Neural cell (in vitro differentiated cells): ENCODE data around the gene GMEB2.

Experiments used
- TAF1 ChIP-seq: IDR thresholded peaks from 2 replicates; pipeline ENCODE4 v1.6.1; 2012; ENCODE audit warnings: low read depth
- TF ChIP-seq, protein P1 (sequence below): fragments of 450-650 bp; IDR thresholded peaks from 2 replicates; pipeline ENCODE4 v1.5.1; 2014; ENCODE audit warnings: antibody characterized with exemption, mild to moderate bottlenecking, moderate library complexity; ENCODE audit not compliant: poor library complexity, severe bottlenecking
- TF ChIP-seq, protein P2 (sequence below): IDR thresholded peaks from 2 replicates; pipeline ENCODE4 v1.6.1; 2012; ENCODE audit warnings: borderline replicate concordance

DNA sequence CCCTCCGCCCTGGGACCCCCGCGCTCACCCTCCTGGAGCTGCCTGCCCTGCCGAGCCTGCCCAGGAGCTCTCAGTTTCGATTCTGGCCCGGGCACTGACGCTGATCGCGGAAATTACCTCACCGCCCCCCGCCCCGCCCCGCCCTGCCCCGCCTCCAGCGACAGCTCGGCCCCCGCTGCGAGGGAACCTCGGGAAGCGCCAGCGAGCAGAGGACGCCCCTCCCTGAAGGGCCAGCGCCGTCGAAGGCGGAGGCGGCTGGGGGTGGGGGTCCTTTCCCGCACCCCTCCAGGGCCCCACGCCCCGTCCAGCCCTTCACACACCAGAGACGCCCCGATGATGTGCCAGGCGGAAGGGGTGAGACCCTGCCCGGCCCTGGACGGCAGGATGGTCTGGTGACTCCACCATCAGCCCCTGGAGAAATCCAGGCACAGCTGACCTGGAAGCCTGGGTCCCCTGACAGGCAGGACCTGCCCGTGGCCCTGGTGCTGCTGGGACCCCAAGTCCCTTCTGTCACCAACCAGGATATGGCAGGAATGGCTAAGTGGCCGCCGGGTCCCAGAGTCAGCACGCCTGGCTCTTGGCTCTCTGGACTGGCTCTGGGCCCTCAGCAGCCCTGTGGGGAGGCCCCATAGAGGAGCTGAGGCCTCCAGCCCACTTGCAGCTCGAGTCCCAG, 52.6 kb downstream of the GMEB2 start, which contains the start of gene HELZ2:
- TF ChIP-seq, protein P1, sequence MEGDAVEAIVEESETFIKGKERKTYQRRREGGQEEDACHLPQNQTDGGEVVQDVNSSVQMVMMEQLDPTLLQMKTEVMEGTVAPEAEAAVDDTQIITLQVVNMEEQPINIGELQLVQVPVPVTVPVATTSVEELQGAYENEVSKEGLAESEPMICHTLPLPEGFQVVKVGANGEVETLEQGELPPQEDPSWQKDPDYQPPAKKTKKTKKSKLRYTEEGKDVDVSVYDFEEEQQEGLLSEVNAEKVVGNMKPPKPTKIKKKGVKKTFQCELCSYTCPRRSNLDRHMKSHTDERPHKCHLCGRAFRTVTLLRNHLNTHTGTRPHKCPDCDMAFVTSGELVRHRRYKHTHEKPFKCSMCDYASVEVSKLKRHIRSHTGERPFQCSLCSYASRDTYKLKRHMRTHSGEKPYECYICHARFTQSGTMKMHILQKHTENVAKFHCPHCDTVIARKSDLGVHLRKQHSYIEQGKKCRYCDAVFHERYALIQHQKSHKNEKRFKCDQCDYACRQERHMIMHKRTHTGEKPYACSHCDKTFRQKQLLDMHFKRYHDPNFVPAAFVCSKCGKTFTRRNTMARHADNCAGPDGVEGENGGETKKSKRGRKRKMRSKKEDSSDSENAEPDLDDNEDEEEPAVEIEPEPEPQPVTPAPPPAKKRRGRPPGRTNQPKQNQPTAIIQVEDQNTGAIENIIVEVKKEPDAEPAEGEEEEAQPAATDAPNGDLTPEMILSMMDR: no peak
- TF ChIP-seq, protein P2, sequence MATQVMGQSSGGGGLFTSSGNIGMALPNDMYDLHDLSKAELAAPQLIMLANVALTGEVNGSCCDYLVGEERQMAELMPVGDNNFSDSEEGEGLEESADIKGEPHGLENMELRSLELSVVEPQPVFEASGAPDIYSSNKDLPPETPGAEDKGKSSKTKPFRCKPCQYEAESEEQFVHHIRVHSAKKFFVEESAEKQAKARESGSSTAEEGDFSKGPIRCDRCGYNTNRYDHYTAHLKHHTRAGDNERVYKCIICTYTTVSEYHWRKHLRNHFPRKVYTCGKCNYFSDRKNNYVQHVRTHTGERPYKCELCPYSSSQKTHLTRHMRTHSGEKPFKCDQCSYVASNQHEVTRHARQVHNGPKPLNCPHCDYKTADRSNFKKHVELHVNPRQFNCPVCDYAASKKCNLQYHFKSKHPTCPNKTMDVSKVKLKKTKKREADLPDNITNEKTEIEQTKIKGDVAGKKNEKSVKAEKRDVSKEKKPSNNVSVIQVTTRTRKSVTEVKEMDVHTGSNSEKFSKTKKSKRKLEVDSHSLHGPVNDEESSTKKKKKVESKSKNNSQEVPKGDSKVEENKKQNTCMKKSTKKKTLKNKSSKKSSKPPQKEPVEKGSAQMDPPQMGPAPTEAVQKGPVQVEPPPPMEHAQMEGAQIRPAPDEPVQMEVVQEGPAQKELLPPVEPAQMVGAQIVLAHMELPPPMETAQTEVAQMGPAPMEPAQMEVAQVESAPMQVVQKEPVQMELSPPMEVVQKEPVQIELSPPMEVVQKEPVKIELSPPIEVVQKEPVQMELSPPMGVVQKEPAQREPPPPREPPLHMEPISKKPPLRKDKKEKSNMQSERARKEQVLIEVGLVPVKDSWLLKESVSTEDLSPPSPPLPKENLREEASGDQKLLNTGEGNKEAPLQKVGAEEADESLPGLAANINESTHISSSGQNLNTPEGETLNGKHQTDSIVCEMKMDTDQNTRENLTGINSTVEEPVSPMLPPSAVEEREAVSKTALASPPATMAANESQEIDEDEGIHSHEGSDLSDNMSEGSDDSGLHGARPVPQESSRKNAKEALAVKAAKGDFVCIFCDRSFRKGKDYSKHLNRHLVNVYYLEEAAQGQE: no peak
- no peak for TF ChIP-seq TAF1
